HFFc6 (cell line): ENCODE measurements around the gene TOMM40L. TPM values are rescaled to one million over a fixed set of nuclear protein-coding genes. Genes with fewer than 3 reads are reported as not detected.
A peak's percentile ranks its signal among the peaks of the same experiment; 100 is the strongest.

Experiments used
- DNase-seq: peaks from one replicate; pipeline ENCODE4 v3.0.0-alpha.2; 2018
- H3K27ac Mint-ChIP-seq: 2 replicates; pipeline ENCODE4 v1.8.0; 2020; ENCODE audit warnings: mild to moderate bottlenecking, mixed read lengths
- H3K27me3 Mint-ChIP-seq: 2 replicates; pipeline ENCODE4 v1.8.0; 2021; ENCODE audit warnings: mild to moderate bottlenecking, moderate library complexity, mixed read lengths; ENCODE audit not compliant: insufficient read depth
- H3K36me3 Mint-ChIP-seq: 2 replicates; pipeline ENCODE4 v1.8.0; 2021; ENCODE audit warnings: low read depth, mixed read lengths
- H3K4me1 Mint-ChIP-seq: 2 replicates; pipeline ENCODE4 v1.8.0; 2020; ENCODE audit warnings: low read depth, mixed read lengths
- H3K4me3 Mint-ChIP-seq: 2 replicates; pipeline ENCODE4 v1.8.0; 2020; ENCODE audit warnings: mild to moderate bottlenecking, moderate library complexity, mixed read lengths
- H3K9me3 Mint-ChIP-seq: 2 replicates; pipeline ENCODE4 v1.8.0; 2020; ENCODE audit warnings: mild to moderate bottlenecking, mixed read lengths
- CTCF ChIP-seq: fragments of 200-600 bp; sonication (generic); IDR thresholded peaks from 2 replicates; pipeline ENCODE4 v1.5.0; 2021; ENCODE audit warnings: antibody characterized with exemption, mild to moderate bottlenecking
- total RNA-seq, 6 experiments: library from RNA; stranded (reverse); fragmentation: NEBNext Ultra II Directional; extraction: Animal tissue kit (Norgen Biotek cat#: 25700); gene quantifications; 2 replicates in 1 of 6; 3 replicates in 5 of 6; pipeline ENCODE4 v1.2.3, GENCODE V29; 2021

The TOMM40L gene
- total RNA-seq, 6 experiments from 2014 or later, result 9.8 to 13.6 (median 10.6) TPM

GRCh38 chr1:161201836-161202712 lies 23.8 kb upstream of the TOMM40L start, which contains the start of gene NDUFS2:
Gene NDUFS2 (plus strand): TSS chr1:161202367. CDS start chr1:161202386, 19 bp downstream.
- TF ChIP-seq CTCF, result peak; percentile 48; the same call in 1 of the 2 replicates
- Mint-ChIP-seq H3K27me3 (peaks cover 5% of the 10 kb centered on the region), H3K27ac (peak within 1 kb of the TSS; percentile 99), H3K4me1 (peaks cover 83% of the 10 kb centered on the region), H3K4me3 (peak within 1 kb of the TSS; percentile 95), H3K9me3 (no peaks in the 10 kb centered on the region), H3K36me3 (peaks cover 19% of the 10 kb centered on the region)
- DNase-seq, result peak; percentile 99

GRCh38 chr1:161206411-161207140 lies 19.3 kb upstream of the TOMM40L start:
- no peak for TF ChIP-seq CTCF
- DNase-seq, result no peak
- H3K4me3 Mint-ChIP-seq, result no peak overlapping the region
- peaks cover 28% of the 10 kb centered on the region for H3K36me3 Mint-ChIP-seq
- peak overlapping the region; percentile 28 for H3K27ac Mint-ChIP-seq
- no peaks in the 10 kb centered on the region for H3K9me3 Mint-ChIP-seq
- H3K4me1 Mint-ChIP-seq, result peaks cover 49% of the 10 kb centered on the region
- no peaks in the 10 kb centered on the region for H3K27me3 Mint-ChIP-seq

GRCh38 chr1:161207173-161207572 lies 18.7 kb upstream of the TOMM40L start:
- no peak for TF ChIP-seq CTCF
- H3K4me1 Mint-ChIP-seq, result peaks cover 45% of the 10 kb centered on the region
- no peaks in the 10 kb centered on the region for H3K27me3 Mint-ChIP-seq
- DNase-seq, result no peak
- no peak overlapping the region for H3K4me3 Mint-ChIP-seq
- H3K27ac Mint-ChIP-seq, result peak overlapping the region; percentile 28
- H3K36me3 Mint-ChIP-seq, result peaks cover 28% of the 10 kb centered on the region
- H3K9me3 Mint-ChIP-seq, result no peaks in the 10 kb centered on the region

- H3K27me3 Mint-ChIP-seq, result no peaks in the 10 kb centered on the region
- no peaks in the 10 kb centered on the region for H3K9me3 Mint-ChIP-seq
- H3K4me1 Mint-ChIP-seq, result peaks cover 32% of the 10 kb centered on the region
- peak; percentile 51 for DNase-seq
- H3K36me3 Mint-ChIP-seq, result peaks cover 31% of the 10 kb centered on the region
- peak; percentile 94 for TF ChIP-seq CTCF
- H3K27ac Mint-ChIP-seq, result peak overlapping the region; percentile 46; the same call in 1 of the 2 replicates
- H3K4me3 Mint-ChIP-seq, result no peak overlapping the region
Measured at GRCh38 chr1:161209790-161210409, 16.0 kb upstream of the TOMM40L start.

- DNase-seq, result no peak
- no peak overlapping the region for H3K27ac Mint-ChIP-seq
- peaks cover 25% of the 10 kb centered on the region for H3K36me3 Mint-ChIP-seq
- H3K4me3 Mint-ChIP-seq, result no peak overlapping the region
- H3K27me3 Mint-ChIP-seq, result no peaks in the 10 kb centered on the region
- no peaks in the 10 kb centered on the region for H3K9me3 Mint-ChIP-seq
- TF ChIP-seq CTCF, result no peak
- peaks cover 34% of the 10 kb centered on the region for H3K4me1 Mint-ChIP-seq
Measured at GRCh38 chr1:161214369-161214768, 11.5 kb upstream of the TOMM40L start.
